HG03432 (cell line): ENCODE measurements around the gene EMC9.

Experiments used
- ATAC-seq: cut with Tn5 transposase; IDR thresholded peaks from one replicate; pipeline ENCODE4 v1.9.1; 2021; ENCODE audit warnings: mild to moderate bottlenecking, moderate library complexity; ENCODE audit not compliant: unreplicated experiment

Gene EMC9

GRCh38 chr14:24092505-24093206 lies 48.7 kb downstream of the EMC9 start:
- ATAC-seq = no peak

DNA sequence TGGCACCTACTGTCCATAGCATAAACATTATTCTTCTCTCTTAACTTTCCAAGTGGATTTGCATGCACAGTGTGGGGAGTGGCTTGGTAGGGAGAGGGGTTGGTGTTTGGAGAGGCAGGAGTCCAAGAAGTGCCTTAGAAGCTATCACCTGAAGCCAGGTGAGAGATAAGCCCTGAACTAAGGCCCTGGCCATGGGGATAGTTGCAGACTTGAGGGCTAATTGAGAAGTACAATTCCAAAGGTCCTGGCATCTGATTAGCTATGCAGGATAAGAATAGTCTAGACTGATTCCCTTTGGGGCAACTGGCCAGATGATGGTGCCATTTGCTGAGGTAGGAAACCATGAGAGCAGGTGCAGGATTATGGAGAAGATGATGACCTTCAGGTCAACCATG lies 49.3 kb downstream of the EMC9 start:
- ATAC-seq = no peak

GRCh38 chr14:24089890-24090289 lies 51.5 kb downstream of the EMC9 start:
- no peak for ATAC-seq
